Panc1 (cell line): Measurements from ENCODE around the gene KRTAP19-8. TPM values are rescaled to one million over a fixed set of nuclear protein-coding genes. Genes with fewer than 3 reads are reported as not detected.

ENCODE experiments used
- ATAC-seq: fragments of 200-7000 bp; cut with Tn5 transposase; 2 replicates; pipeline ENCODE4 v1.9.1; 2020; ENCODE audit warnings: mild to moderate bottlenecking, moderate library complexity
- BruUV-seq: library from RNA; stranded (reverse); fragments of 400-500 nt; replicated peaks from 2 replicates; lab custom pipeline; 2021; lab: Mats Ljungman, UMichigan
- CTCF ChIA-PET: fragments of 300-600 bp; sonication (Branson Sonifier 250); formaldehyde crosslinking; loops from one replicate; lab custom pipeline; 2022; ENCODE audit warnings: antibody characterized with exemption; lab: Charles Lee
- POLR2A ChIA-PET: fragments of 300-600 bp; sonication (Branson Sonifier 250); formaldehyde crosslinking; loops from one replicate; lab custom pipeline; 2022; ENCODE audit warnings: antibody characterized with exemption; lab: Charles Lee
- DNase-seq: peaks from one replicate; pipeline ENCODE4 v3.0.0-alpha.2; 2010; ENCODE audit warnings: low read depth, low spot score
- H3K27ac ChIP-seq: 2 replicates; pipeline ENCODE4 v1.5.1; 2011; ENCODE audit warnings: mild to moderate bottlenecking, low read length, inconsistent platforms
- H3K27me3 ChIP-seq: fragments of 200-500 bp; sonication (Bioruptor generic); 2 replicates; pipeline ENCODE4 v1.6.0; 2014; ENCODE audit warnings: low read length, inconsistent platforms; ENCODE audit not compliant: control insufficient read depth, insufficient read depth
- H3K36me3 ChIP-seq: fragments of 200-500 bp; sonication (Bioruptor generic); 2 replicates; pipeline ENCODE4 v1.5.1; 2014; ENCODE audit warnings: inconsistent platforms, mild to moderate bottlenecking, low read length, moderate library complexity; ENCODE audit not compliant: control insufficient read depth, insufficient read depth
- H3K4me1 ChIP-seq: 2 replicates; pipeline ENCODE4 v1.5.1; 2011; ENCODE audit warnings: inconsistent platforms, mild to moderate bottlenecking, low read length, moderate library complexity; ENCODE audit not compliant: control insufficient read depth, insufficient read depth
- H3K4me3 ChIP-seq, 2 experiments: 2 replicates each; pipeline ENCODE4 v1.5.1; 2011 to 2012; ENCODE audit warnings: low read depth in 2 of 2, low read length in 2 of 2, mild to moderate bottlenecking in 2 of 2, inconsistent platforms in 1 of 2, moderate library complexity in 1 of 2
- H3K9me3 ChIP-seq: fragments of 200-500 bp; sonication (Bioruptor generic); 2 replicates; pipeline ENCODE4 v1.5.1; 2014; ENCODE audit warnings: low read depth, mild to moderate bottlenecking, inconsistent platforms, low read length, moderate library complexity; ENCODE audit not compliant: control insufficient read depth, insufficient read depth
- POLR2AphosphoS5 ChIP-seq: IDR thresholded peaks from 2 replicates; pipeline ENCODE4 v1.6.1; 2012; ENCODE audit warnings: mild to moderate bottlenecking, low read depth, low read length, moderate library complexity
- SIN3A ChIP-seq: IDR thresholded peaks from 2 replicates; pipeline ENCODE4 v1.6.1; 2012; ENCODE audit warnings: low read depth, mild to moderate bottlenecking, low read length, moderate library complexity, borderline replicate concordance; ENCODE audit not compliant: insufficient read depth
- TCF7L2 ChIP-seq: IDR thresholded peaks from 2 replicates; pipeline ENCODE4 v1.6.1; 2011; ENCODE audit warnings: mild to moderate bottlenecking, low read depth, low read length, inconsistent platforms
- in situ Hi-C: cut with HindIII; loops from 2 replicates; pipeline ENCODE4 v1.10.0; 2016; ENCODE audit warnings: low sequenced_read_pairs, low pct_unique_long_range_greater_than_20kb
- intact Hi-C: fragments of 100-400 bp; cut with micrococcal nuclease; formaldehyde crosslinking; loops from one replicate; pipeline ENCODE4 v1.10.0; 2022; ENCODE audit not compliant: unreplicated experiment
- total RNA-seq: library from RNA; stranded (reverse); gene quantifications from one replicate; pipeline ENCODE4 v1.2.1, GENCODE V29; 2021; ENCODE audit not compliant: unreplicated experiment
- TF ChIP-seq, protein P1 (sequence below), 2 experiments: IDR thresholded peaks; 2 replicates each; pipeline ENCODE4 v1.6.1; 2011 to 2012; ENCODE audit warnings: low read depth in 2 of 2, control low read depth in 1 of 2, low read length in 1 of 2, mild to moderate bottlenecking in 1 of 2, moderate library complexity in 1 of 2; ENCODE audit not compliant: insufficient read depth in 1 of 2
- TF ChIP-seq, protein P2 (sequence below): fragments of 450-650 bp; IDR thresholded peaks from 2 replicates; pipeline ENCODE4 v1.5.1; 2017; ENCODE audit warnings: mild to moderate bottlenecking

Gene KRTAP19-8
- total RNA-seq, 1 experiment from 2014 or later = not detected

DNA sequence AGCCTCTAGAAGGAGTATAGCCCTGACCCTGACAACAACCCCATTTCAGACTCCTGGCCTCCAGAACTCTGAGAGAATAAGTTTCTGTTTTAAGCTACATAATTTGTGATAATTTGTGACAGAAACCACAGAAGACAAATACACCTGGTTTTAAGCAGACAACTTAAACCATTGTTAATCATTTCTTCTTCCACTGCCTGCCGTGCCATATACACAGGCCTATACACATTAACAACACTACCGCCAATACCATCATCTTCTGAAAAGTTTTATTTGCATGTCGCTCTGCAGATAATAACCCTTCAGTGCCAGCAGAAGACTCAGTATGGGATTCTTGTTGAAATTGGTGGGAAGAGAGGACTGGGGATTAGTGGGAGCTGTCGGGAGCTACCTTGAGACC is 39.9 kb upstream of the KRTAP19-8 start:
- no TSS peak for BruUV-seq
- Histone ChIP-seq H3K9me3 (no peaks in the 10 kb centered on the region), H3K36me3 (no peaks in the 10 kb centered on the region), H3K4me1 (no peaks in the 10 kb centered on the region), H3K27ac (no peak overlapping the region), H3K27me3 (no peaks in the 10 kb centered on the region), H3K4me3 (no peak overlapping the region)
- ATAC-seq (no peak), DNase-seq (no peak)
- ChIA-PET CTCF (no interaction called here), POLR2A (no interaction called here)
- in situ Hi-C loops (no loop called here), intact Hi-C loops (no loop called here)
- TF ChIP-seq POLR2AphosphoS5 (no peak), SIN3A (no peak), TCF7L2 (no peak)
- TF ChIP-seq, protein P1, sequence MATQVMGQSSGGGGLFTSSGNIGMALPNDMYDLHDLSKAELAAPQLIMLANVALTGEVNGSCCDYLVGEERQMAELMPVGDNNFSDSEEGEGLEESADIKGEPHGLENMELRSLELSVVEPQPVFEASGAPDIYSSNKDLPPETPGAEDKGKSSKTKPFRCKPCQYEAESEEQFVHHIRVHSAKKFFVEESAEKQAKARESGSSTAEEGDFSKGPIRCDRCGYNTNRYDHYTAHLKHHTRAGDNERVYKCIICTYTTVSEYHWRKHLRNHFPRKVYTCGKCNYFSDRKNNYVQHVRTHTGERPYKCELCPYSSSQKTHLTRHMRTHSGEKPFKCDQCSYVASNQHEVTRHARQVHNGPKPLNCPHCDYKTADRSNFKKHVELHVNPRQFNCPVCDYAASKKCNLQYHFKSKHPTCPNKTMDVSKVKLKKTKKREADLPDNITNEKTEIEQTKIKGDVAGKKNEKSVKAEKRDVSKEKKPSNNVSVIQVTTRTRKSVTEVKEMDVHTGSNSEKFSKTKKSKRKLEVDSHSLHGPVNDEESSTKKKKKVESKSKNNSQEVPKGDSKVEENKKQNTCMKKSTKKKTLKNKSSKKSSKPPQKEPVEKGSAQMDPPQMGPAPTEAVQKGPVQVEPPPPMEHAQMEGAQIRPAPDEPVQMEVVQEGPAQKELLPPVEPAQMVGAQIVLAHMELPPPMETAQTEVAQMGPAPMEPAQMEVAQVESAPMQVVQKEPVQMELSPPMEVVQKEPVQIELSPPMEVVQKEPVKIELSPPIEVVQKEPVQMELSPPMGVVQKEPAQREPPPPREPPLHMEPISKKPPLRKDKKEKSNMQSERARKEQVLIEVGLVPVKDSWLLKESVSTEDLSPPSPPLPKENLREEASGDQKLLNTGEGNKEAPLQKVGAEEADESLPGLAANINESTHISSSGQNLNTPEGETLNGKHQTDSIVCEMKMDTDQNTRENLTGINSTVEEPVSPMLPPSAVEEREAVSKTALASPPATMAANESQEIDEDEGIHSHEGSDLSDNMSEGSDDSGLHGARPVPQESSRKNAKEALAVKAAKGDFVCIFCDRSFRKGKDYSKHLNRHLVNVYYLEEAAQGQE (IDR thresholded peaks at IDR 0.05; ENCODE audit: insufficient read depth in 1 of 2, low read depth in 2 of 2, low read length in 1 of 2) = no peak
- TF ChIP-seq, protein P2, sequence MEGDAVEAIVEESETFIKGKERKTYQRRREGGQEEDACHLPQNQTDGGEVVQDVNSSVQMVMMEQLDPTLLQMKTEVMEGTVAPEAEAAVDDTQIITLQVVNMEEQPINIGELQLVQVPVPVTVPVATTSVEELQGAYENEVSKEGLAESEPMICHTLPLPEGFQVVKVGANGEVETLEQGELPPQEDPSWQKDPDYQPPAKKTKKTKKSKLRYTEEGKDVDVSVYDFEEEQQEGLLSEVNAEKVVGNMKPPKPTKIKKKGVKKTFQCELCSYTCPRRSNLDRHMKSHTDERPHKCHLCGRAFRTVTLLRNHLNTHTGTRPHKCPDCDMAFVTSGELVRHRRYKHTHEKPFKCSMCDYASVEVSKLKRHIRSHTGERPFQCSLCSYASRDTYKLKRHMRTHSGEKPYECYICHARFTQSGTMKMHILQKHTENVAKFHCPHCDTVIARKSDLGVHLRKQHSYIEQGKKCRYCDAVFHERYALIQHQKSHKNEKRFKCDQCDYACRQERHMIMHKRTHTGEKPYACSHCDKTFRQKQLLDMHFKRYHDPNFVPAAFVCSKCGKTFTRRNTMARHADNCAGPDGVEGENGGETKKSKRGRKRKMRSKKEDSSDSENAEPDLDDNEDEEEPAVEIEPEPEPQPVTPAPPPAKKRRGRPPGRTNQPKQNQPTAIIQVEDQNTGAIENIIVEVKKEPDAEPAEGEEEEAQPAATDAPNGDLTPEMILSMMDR = no peak

DNA sequence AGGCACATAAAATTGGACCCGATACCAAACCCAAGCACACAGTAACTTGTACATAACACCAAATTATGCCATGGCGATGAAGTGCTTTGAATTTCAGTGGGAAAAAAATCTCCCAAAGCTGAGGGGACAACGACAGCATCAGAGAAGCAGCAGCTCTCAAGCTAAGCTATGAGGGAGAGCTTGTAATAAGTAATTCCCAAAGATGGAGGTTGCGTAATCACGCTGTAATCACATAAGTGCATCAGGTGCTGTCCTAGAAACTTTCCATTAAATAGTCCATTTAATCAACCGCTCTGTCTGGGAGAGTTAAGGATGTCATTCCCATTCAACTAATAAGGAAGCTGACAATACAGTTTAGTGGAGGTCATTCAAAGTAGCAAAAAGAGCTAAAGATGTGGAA is 37.6 kb upstream of the KRTAP19-8 start:
- DNase-seq (no peak), ATAC-seq (no peak)
- no peak for TF ChIP-seq POLR2AphosphoS5
- TF ChIP-seq, protein P1 (IDR thresholded peaks at IDR 0.05; ENCODE audit: insufficient read depth in 1 of 2, low read depth in 2 of 2, low read length in 1 of 2) = no peak
- TF ChIP-seq, protein P2 = no peak
- TF ChIP-seq SIN3A = no peak
- TF ChIP-seq TCF7L2 = no peak
- no peaks in the 10 kb centered on the region for H3K4me1 ChIP-seq
- no peaks in the 10 kb centered on the region for H3K27me3 ChIP-seq
- ChIA-PET POLR2A (no interaction called here), CTCF (no interaction called here)
- no peaks in the 10 kb centered on the region for H3K36me3 ChIP-seq
- intact Hi-C loops (no loop called here), in situ Hi-C loops (no loop called here)
- no peaks in the 10 kb centered on the region for H3K9me3 ChIP-seq
- no TSS peak for BruUV-seq
- H3K4me3 ChIP-seq = no peak overlapping the region
- H3K27ac ChIP-seq = no peak overlapping the region
